HG03575 (cell line): Measurements from ENCODE around the gene RB1.

Experiments used
- ATAC-seq: cut with Tn5 transposase; IDR thresholded peaks from one replicate; pipeline ENCODE4 v1.9.1; 2021; ENCODE audit not compliant: unreplicated experiment, insufficient number of reproducible peaks, low FRiP score; ENCODE audit errors: extremely low read depth

Gene RB1

DNA sequence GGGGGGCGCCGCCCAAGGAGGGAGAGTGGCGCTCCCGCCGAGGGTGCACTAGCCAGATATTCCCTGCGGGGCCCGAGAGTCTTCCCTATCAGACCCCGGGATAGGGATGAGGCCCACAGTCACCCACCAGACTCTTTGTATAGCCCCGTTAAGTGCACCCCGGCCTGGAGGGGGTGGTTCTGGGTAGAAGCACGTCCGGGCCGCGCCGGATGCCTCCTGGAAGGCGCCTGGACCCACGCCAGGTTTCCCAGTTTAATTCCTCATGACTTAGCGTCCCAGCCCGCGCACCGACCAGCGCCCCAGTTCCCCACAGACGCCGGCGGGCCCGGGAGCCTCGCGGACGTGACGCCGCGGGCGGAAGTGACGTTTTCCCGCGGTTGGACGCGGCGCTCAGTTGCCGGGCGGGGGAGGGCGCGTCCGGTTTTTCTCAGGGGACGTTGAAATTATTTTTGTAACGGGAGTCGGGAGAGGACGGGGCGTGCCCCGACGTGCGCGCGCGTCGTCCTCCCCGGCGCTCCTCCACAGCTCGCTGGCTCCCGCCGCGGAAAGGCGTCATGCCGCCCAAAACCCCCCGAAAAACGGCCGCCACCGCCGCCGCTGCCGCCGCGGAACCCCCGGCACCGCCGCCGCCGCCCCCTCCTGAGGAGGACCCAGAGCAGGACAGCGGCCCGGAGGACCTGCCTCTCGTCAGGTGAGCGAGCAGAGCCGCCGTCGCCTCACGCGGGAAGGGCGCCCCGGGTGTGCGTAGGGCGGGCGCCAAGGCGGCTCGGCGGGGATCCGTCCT is at the start of gene RB1:
RB1 (plus strand) TSS at position 393 of the 784 bp plus-strand sequence; CDS start at position 555, 162 bp downstream.
- peak; percentile 27 for ATAC-seq

DNA sequence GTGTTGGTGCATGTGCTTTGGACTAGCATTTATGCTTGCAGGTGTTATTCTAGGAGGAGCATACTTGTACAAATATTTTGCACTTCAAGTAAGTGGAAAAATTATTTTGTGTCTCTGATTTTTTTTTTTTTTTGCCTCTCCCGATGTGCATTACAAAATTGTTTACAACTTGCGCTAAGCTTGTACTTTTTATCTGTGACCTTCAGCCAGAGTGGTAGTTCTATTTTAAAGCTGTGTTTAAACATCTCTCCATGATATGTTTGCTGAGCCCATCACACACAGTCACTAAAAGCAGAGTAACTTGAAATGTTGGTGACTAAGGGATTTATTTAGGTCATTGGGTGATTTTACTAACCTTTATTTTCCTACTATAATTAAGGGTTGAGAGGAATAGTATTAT is 49.7 kb upstream of the RB1 start:
- no peak for ATAC-seq

DNA sequence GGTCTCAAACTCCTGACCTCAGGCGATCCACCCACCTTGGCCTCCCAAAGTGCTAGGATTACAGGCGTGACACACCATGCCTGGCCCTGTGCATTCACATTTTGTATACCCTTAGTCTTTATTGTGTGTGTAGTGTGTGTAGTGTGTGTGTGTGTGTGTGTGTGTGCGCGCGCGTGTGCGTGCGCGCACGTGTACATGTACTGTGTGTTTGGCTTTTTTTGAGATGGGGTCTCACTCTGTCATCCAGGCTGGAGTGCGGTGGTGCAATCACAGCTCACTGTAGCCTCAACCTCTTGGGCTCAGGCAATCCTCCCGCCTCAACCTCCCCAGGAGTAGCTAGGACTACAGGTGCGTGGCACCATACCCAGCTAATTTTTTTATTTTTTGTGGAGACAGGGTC is 48.5 kb upstream of the RB1 start:
- no peak for ATAC-seq

DNA sequence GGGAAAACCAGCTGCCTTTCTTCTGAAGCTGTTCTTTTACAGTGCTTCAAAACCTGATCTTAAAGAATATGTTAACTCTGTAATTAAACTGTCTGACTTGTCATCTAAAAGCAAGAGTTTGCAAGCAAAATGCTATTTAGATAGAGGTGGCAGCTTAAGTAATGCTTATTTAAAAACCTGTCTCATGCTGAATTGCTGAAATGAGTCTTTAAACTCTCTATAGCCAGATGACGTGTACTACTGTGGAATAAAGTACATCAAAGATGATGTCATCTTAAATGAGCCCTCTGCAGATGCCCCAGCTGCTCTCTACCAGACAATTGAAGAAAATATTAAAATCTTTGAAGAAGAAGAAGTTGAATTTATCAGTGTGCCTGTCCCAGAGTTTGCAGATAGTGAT is 47.6 kb upstream of the RB1 start:
- no peak for ATAC-seq

DNA sequence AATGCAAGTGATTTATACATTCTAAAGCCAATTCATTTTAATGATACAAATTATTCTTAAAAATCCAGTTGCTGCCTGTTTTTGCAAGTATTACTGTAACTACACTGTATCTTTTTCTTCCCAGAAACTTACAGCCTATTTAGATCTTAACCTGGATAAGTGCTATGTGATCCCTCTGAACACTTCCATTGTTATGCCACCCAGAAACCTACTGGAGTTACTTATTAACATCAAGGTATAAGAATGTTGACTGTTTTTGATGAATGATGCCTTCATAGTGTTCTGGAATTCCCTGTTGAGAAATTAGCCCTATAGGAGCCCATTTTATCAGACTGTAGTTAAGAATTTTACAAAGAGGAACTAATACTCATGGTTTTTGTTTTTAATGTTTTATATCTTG is 45.5 kb upstream of the RB1 start:
- ATAC-seq: no peak

DNA sequence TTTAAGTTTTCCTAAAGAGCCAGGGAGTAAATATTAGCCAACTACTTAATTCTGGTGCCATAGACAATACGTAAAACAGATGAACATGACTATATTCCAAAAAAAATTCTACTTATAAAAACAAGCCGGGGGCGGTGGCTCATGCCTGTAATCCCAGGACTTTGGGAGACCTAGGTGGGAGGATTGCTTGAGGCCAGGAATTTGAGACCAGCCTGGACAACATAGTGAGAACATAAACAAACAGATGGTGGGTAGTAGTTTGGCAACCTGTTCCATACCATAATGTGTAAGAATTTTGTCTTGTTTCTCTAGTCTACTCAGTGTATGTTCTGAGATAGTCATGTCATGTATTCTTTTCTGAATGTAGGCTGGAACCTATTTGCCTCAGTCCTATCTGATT is 45.1 kb upstream of the RB1 start:
- ATAC-seq: no peak

DNA sequence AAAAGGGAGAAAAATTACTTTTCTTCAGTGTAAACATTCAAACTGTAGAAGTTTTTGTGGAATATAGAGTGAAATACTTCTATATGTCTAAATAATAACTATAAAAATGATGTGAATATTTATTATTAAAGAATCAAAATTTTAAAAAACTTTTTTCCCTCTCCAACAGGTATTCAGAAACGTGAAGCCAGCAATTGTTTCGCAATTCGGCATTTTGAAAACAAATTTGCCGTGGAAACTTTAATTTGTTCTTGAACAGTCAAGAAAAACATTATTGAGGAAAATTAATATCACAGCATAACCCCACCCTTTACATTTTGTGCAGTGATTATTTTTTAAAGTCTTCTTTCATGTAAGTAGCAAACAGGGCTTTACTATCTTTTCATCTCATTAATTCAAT is 42.6 kb upstream of the RB1 start:
- no peak for ATAC-seq

DNA sequence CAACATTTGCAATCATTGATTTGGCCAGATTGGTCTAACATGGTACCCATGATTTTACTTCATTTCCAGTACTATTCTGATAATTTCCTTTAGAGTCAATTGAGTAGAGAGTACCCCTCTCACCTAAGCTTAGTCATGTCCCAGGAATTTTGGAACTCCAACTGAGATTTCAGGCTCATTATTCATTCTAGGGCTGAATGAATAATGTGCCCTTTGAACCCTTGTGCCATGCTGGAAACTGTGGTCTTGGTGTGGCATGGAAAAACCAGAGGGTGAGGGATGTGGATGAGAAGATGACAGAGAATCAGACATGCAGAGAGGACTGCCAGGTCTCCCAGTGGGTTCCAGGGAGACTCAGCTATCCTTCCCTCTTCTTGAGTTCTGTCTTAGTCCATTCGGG is 40.4 kb upstream of the RB1 start:
- ATAC-seq: no peak

DNA sequence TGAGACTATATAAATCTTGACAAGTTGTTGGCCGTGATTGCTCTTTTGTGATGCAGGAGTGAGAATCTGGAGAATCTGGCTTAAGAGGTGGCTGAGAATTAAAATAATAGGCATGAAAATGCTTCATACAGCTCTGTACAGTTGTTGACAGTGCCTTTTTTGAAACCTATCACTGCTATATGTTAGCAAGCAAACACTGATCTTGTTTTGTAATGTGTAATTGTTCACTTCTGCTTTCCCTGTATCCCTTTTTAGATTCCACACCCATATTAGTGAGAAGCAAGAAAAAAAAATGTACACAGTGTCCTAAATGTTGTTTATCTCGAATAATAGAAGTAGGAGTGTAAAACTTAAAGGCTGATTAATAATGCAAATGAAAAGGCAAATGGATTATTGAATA is 39.5 kb upstream of the RB1 start:
- no peak for ATAC-seq

DNA sequence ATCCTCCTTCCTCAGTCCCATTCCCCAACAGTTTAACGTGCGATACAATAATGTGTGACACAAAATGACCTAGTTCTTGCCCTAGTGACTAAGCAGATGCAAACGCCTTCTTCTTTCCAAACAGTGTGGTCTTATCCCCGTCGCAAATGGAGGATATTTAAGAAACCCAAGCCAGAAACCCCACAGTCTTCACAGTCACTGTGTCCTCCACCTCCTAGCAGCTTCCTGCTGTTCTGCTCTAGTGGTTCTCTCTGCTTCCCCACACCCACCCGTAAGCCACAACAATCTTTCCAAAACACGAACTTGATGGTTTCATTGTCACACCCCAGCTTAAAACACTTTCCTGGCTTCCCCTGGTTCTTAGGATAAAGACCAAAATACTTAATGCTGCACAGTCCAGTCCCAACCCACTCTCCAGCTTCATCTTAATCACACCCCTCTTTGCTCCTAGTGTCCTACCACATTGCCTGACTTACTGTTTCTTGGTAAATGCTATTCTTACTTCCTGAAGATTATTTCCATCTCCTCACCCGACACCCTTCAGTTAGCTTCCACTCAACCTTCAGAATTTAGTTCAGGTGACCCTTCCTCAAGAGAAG is 38.2 kb upstream of the RB1 start:
- ATAC-seq: peak; percentile 42

DNA sequence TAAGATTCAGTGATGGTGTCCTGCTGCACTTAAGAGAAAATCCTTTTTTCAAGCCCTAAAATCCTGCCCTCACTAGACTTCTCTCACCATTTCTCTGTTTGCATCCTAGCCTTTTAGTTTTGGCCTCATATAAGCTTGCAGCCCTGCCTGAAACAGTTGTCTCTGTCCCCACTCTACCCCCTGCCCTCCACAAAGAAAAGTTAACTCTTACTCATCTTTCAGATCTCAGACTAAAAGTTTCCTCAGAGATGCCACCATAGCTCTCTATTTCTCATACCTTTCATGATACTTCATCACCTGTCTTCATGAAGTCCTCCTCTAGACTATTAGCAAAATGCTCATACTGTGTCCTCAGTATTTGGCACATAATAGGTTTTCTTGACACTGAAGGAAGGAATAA is 37.4 kb upstream of the RB1 start:
- no peak for ATAC-seq

DNA sequence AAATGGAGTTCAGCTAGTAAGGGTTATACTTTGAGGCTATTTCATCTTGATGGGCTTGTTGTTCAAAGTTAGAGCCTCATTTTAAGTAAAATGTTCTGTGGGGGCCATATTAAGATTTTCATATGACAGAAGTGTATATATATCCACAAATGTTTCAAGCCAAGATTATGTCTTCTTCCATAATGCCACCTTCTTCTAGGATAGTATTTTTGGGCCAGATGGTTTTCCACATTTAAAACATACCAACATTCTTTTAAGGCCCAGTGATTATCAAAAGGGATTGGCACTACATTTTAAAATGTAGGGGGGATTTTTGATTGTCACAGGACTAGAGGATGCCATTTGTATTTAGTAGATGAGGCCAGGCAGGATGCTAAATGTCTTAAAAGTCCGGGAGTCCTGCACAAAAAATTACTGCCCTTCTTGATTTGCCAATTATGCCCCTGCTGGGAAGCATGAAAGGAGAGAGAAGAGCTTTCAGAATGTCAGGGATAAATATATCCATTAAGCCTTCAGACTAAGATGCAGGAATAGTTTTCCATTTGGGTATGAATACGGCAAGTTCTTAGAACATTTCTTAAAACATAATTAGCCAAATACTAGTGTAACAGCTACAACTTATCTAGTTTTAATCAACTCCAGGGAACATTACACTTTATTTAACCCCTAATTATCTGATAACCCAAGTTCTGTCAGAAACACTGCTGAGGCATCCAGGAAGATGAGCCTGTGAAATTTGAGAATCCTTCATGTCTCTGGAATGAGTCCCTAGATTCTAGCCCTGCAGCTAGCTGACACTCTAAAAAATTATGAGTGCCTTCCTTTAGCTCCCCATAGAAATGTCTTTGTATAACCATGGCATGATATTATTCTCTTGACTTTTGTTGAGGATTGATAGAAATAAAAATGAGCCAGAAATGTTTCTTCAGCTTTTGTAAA is 36.6 kb upstream of the RB1 start:
- no peak for ATAC-seq

DNA sequence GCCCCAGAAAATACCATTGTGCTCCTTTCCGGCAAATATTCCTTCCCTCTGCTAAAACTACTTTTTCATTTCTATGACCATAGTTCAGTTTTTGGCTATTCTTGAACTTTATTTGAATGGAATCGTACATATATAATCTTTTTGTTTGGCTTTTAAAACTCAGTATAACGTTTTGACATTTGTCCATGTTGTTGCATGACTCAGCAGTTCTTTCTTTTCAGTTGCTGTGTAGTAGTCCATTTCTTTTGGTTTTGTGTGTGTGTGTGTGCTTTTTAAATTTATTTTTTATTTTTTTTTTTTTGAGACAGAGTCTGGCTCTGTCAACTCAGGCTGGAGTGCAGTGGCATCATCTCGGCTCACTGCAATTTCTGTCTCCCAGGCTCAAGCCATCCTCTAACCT is 35.5 kb upstream of the RB1 start:
- ATAC-seq: no peak

DNA sequence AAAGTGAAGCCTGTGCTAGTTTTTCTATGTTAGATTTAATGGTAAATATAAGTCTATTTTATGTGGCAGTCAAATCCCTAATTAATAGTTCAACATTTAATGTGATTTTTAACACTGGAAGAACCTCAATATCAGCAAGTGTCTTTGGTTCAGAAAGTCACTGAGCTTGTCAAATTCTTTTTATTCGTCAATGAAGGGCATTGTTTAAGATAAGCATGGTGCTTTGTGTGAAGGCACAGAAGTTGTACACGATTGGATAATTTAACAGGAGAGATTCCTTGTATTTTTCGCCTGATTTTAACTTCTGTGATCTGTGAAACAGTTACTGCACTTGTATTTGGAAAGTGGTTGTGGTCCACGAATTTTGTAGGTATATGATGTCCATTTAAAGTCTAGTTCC is 30.2 kb upstream of the RB1 start:
- ATAC-seq: no peak

DNA sequence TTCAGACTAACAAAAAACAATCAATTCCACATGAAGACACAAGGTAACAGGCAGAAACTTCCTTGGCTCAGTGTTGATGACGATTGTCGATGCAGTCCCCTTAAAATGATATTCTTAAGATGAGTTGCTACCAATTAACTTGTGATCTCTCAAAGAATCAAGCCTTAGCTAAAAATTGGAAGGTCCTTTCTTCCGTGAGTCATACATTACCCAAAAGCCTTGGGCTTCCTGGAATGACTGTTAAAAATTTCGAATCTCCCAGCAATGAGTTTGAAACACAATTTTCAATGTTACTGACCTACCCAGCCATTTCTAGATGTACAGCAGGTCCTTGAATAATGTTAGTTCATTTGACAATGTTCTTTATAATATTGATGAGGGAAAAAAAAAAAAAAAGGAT is 28.0 kb upstream of the RB1 start:
- no peak for ATAC-seq

DNA sequence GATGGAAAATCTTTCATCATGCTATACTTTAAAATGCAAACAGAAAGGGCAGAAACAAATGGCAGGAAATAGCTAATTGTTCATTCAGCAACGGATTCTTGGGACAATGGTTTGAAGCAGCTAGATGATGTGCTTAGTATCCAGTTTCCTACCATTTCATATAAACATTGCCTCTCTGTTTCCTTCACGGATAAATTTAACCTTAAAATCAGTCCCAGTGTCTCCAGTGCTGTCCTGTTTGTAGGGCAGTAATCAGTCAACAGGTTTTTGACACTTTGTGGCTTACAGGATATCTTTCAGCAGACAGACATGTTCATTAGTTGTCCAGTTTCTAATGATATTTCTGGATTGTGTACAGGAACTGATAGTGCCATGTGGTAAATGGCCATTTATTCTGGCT is 24.7 kb upstream of the RB1 start:
- no peak for ATAC-seq

DNA sequence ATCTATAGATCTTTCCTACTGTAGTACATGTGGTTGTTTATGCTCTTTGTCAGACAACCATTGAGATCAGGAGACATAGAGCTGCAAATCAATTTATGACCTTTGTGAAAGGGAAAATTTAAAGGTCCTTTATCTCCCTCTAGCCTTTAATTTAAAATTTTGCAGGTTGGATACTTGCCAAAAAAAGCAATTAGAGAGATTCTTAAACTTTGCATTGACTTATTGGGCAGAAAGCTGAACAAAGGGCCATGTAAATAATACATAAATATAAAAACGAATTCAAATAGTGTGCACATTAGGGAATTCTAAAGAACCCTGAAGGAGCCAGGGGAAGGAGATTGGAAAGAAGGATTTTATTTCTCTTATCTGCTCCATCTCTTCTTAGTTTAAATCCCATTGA is 22.0 kb upstream of the RB1 start:
- ATAC-seq: no peak

DNA sequence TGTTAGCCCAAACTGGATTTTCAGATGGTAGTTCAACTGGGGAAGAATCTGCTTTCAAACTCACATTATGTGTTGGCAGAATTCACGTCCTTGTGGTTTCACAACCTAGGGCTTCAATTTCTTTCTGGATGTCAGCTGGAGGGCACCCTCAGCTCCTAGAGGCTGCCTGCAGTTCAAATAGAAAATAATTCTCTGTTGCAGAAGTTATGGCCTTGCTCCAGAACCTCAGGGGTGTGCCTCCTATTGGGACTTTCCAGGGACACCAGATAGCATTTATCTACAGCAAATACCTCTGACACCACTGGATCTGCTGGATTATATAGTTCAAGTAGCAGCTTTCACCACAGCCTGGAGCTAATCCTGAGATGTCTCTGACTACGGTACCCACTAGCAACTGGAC is 11.8 kb upstream of the RB1 start:
- ATAC-seq: no peak

DNA sequence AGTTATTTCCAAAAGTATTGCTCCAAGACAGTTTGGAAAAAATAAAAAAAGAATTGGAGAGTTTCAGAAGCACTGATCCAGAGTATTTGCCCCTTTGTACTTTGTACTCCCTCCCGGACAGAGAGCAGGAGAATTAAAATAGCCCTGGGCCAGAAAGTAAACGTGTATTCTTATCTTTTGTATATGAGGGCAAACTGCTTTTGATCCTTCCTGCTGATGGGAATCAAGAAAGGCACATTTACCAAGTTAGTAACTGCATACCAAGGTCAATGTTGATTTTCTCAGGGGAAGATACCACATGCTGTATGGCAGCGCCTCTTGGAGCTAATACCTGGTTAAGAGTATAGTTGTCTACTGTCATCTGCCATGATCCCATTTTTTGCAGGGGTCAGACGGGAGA is 10.9 kb upstream of the RB1 start:
- ATAC-seq: no peak

DNA sequence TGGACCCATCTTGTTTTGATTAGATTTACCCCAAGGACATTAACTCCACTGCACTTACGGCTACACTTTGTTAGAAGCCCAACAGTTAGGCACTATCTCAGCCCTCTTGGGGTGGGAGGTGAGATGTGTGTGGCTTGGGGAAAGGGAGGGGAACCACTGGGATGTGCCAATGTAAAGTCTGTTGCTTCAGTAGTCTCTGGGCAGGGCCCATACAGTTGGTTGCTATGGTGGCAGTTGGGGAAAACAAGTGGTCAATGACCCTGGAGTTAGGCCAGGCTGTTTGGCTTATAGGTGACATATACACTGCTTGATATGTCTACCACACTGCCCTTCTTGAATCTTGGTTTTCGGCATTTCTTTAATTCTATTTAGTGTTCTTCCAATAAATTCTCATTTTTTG is 8.9 kb upstream of the RB1 start:
- no peak for ATAC-seq
